Glutamatergic neuron (in vitro differentiated cells): Measurements from ENCODE around the gene RPTOR. TPM values are rescaled to one million over a fixed set of nuclear protein-coding genes. Genes with fewer than 3 reads are reported as not detected.
"Not testable (repeated sequence)": the region's sequence is repeated elsewhere in the genome, so short reads cannot be mapped to it uniquely, and the experiment has no call there.

Experiments
- DNase-seq: peaks from one replicate; pipeline ENCODE4 v3.0.0; 2022
- H3K27ac Mint-ChIP-seq: one replicate; pipeline ENCODE4 v1.8.0; 2020; ENCODE audit warnings: mild to moderate bottlenecking, mixed read lengths, inconsistent platforms; ENCODE audit not compliant: unreplicated experiment
- H3K27me3 Mint-ChIP-seq: one replicate; pipeline ENCODE4 v1.8.0; 2020; ENCODE audit warnings: mild to moderate bottlenecking, moderate library complexity, mixed read lengths, inconsistent platforms; ENCODE audit not compliant: unreplicated experiment
- H3K36me3 Mint-ChIP-seq: one replicate; pipeline ENCODE4 v1.8.0; 2020; ENCODE audit warnings: mild to moderate bottlenecking, mixed read lengths, inconsistent platforms; ENCODE audit not compliant: unreplicated experiment
- H3K4me1 Mint-ChIP-seq: one replicate; pipeline ENCODE4 v1.8.0; 2020; ENCODE audit warnings: mild to moderate bottlenecking, low read depth, mixed read lengths, inconsistent platforms; ENCODE audit not compliant: unreplicated experiment
- H3K4me3 Mint-ChIP-seq: one replicate; pipeline ENCODE4 v1.8.0; 2020; ENCODE audit warnings: mild to moderate bottlenecking, mixed read lengths, inconsistent platforms; ENCODE audit not compliant: unreplicated experiment
- H3K9me3 Mint-ChIP-seq: one replicate; pipeline ENCODE4 v1.8.0; 2020; ENCODE audit warnings: mild to moderate bottlenecking, moderate library complexity, mixed read lengths, inconsistent platforms; ENCODE audit not compliant: unreplicated experiment
- CTCF ChIP-seq: fragments of 200-600 bp; sonication (generic); IDR thresholded peaks from one replicate; pipeline ENCODE4 v1.5.0; 2021; ENCODE audit not compliant: partially characterized antibody, unreplicated experiment
- total RNA-seq: library from RNA; stranded (reverse); fragmentation: NEBNext Ultra II Directional; extraction: Animal tissue kit (Norgen Biotek cat#: 25700); gene quantifications from one replicate; pipeline ENCODE4 v1.2.1, GENCODE V29; 2021; ENCODE audit not compliant: unreplicated experiment

The RPTOR gene
- total RNA-seq, 1 donor from 2014 or later = 39.8 TPM

- H3K36me3 Mint-ChIP-seq = no peaks in the 10 kb centered on the region
These were observed 13.2 kb upstream of the RPTOR start for GRCh38 chr17:80531400-80531799.

GRCh38 chr17:80537386-80537785 lies 7.3 kb upstream of the RPTOR start:
- not testable (repeated sequence) for H3K27me3 Mint-ChIP-seq, H3K36me3 Mint-ChIP-seq, H3K4me3 Mint-ChIP-seq, DNase-seq, H3K4me1 Mint-ChIP-seq, H3K9me3 Mint-ChIP-seq, H3K27ac Mint-ChIP-seq

More at GRCh38 chr17:80531400-80531799, 13.2 kb upstream of the RPTOR start:
- Mint-ChIP-seq H3K4me1 (peaks cover 7% of the 10 kb centered on the region), H3K27ac (no peak overlapping the region), H3K27me3 (peaks cover under 1% of the 10 kb centered on the region), H3K4me3 (no peak overlapping the region), H3K9me3 (peaks cover 1% of the 10 kb centered on the region)
- no peak for TF ChIP-seq CTCF
- no peak for DNase-seq

GRCh38 chr17:80538484-80538883 lies 6.2 kb upstream of the RPTOR start:
- no peak for TF ChIP-seq CTCF
- Mint-ChIP-seq H3K27ac (no peak overlapping the region), H3K4me1 (peaks cover 7% of the 10 kb centered on the region), H3K9me3 (no peaks in the 10 kb centered on the region), H3K27me3 (peaks cover 1% of the 10 kb centered on the region), H3K36me3 (no peaks in the 10 kb centered on the region), H3K4me3 (no peak overlapping the region)
- DNase-seq = no peak

GRCh38 chr17:80539022-80539641 lies 5.5 kb upstream of the RPTOR start:
- H3K36me3 Mint-ChIP-seq = no peaks in the 10 kb centered on the region
- DNase-seq = no peak
- H3K27me3 Mint-ChIP-seq = peaks cover 6% of the 10 kb centered on the region
- TF ChIP-seq CTCF = no peak
- H3K4me1 Mint-ChIP-seq = peaks cover 7% of the 10 kb centered on the region
- H3K9me3 Mint-ChIP-seq = no peaks in the 10 kb centered on the region
- no peak overlapping the region for H3K4me3 Mint-ChIP-seq
- no peak overlapping the region for H3K27ac Mint-ChIP-seq

- H3K9me3 Mint-ChIP-seq = peaks cover 3% of the 10 kb centered on the region
These were observed 825 bp downstream of the RPTOR start for GRCh38 chr17:80545499-80545826.

More at GRCh38 chr17:80545499-80545826, 825 bp downstream of the RPTOR start:
- DNase-seq = no peak
- peak overlapping the region; percentile 95 for H3K27ac Mint-ChIP-seq
- peaks cover 9% of the 10 kb centered on the region for H3K27me3 Mint-ChIP-seq
- no peaks in the 10 kb centered on the region for H3K36me3 Mint-ChIP-seq
- H3K4me1 Mint-ChIP-seq = peaks cover 7% of the 10 kb centered on the region
- TF ChIP-seq CTCF = no peak
- peak overlapping the region; percentile 95 for H3K4me3 Mint-ChIP-seq
